Middle frontal gyrus (tissue), 1 donor: ENCODE measurements around the gene PPP4R1.

Experiments used
- DNase-seq: peaks from one replicate; pipeline ENCODE4 v3.0.0-alpha.2; 2015; ENCODE audit warnings: low spot score; ENCODE audit errors: extremely low spot score

The PPP4R1 gene

GRCh38 chr18:9596843-9597526 is 17.4 kb downstream of the PPP4R1 start:
- no peak for DNase-seq

DNA sequence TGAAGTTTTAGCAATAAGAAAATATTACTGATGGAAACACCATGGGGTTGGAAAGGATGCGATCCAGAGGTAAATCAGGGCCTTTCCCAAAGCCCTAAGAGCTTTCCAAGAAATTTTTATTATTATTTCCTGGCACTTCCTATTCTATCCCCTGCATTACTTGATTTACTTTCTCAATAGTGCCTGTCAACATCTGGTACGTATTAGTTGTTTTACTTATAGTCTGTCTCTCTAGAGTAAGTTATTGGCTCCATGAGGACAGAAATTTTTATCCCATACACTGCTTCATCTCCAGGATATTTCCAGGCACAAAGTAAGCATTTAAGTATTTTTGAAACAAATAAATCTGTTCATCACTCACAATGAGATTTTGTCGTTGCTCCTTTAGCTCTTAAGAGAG is 18.1 kb downstream of the PPP4R1 start:
- DNase-seq, result no peak

DNA sequence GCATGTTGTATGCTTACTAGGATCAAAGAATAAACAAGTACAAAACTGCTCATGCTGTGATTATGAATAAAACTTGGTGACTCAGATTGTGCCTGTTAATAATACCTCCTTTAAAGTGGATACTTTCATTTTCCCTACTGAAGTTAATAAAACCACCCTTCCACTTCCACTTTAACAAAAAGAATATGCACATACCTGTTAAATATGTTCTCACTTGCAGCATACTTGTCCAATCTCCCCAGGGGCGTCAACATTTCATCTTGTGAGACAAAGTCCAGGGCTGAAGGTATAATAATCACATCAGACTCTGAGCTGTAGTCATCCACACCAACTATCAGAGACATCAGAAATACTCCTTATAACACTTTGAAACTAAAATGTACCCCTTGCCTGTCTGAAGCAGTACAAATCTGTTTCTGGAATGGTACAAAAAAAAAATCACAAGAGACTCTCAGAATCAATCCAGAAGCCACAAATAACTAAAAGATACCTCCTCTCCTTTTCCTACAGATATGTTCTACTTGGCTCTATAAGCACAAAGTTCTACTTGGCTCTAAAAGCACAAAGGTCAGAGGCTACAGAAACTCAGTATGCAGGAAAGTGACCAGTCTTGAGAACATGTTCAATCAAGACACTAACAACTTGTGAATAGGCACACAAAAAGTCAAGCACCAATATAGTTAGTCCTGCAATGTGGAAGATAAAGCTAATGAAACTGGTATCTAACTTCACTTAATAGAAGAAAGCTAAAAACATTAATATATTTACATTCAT is 19.3 kb downstream of the PPP4R1 start:
- no peak for DNase-seq

DNA sequence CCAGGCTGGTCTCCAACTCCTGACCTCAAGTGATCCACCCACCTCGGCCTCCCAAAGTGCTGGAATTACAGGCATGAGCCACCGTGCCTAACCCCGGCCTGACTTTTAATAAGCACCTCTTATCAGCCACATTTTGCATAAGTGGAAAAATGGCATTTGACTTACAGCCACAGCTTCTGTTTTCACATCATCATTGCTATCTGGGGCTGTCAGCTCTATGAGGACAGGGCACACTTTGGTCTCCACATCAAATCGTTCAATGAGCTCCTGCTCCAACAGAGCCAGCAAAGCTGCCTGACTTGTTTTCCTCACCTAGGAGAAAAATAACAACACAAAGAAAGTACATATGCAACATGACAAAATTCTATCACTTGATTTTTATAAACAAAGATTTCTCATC is 26.4 kb downstream of the PPP4R1 start:
- no peak for DNase-seq

DNA sequence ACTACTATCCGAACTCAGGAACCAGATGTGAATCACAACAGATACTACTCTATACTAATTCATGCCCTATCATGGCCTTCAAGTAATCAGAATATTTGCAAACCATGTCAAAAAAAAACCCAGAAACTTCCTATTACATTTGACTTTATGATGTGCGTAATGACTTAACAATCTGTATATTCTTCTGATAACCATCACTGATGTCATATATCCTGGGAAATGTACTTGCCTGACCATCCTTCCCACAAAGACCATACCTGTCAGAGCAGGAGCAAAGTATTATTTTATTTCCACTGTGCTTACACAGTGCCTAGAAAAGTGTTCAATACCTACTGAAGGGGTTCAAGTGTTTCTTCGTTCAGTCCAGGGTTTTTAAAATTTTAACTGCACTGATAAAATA is 27.5 kb downstream of the PPP4R1 start:
- DNase-seq, result no peak

DNA sequence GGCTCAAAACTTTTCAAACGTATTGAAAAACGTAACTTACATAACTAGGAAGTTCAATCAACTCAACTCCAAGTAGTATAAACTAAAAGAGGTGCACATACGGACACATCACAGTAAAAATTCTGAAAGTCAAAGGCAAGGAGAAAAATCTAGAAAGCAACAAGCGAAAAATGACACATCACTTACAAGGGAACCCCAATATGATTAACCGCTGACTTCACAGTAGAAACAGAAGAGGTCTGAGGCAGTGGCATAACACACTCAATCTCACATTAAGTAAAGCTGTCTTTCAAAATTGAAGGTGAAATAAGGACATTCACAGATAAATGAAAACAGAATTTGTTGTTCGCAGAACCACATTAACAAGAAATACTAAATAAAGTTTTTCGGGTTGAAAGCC is 32.7 kb downstream of the PPP4R1 start:
- no peak for DNase-seq

GRCh38 chr18:9578306-9578705 is 36.1 kb downstream of the PPP4R1 start:
- DNase-seq, result no peak

- DNase-seq, result no peak
Measured at GRCh38 chr18:9577361-9577760, 37.0 kb downstream of the PPP4R1 start.

- peak; percentile 48 for DNase-seq
Measured at GRCh38 chr18:9575558-9575957, 38.8 kb downstream of the PPP4R1 start.

GRCh38 chr18:9574473-9575115 is 39.8 kb downstream of the PPP4R1 start:
- DNase-seq, result no peak

- DNase-seq, result no peak
Measured at GRCh38 chr18:9571546-9571945, 42.8 kb downstream of the PPP4R1 start.

- DNase-seq, result no peak
Measured at GRCh38 chr18:9570255-9570654, 44.1 kb downstream of the PPP4R1 start.

GRCh38 chr18:9569178-9569577 is 45.2 kb downstream of the PPP4R1 start:
- DNase-seq, result no peak

GRCh38 chr18:9568186-9568585 is 46.2 kb downstream of the PPP4R1 start:
- DNase-seq, result no peak

- no peak for DNase-seq
Measured at GRCh38 chr18:9565407-9565806, 49.0 kb downstream of the PPP4R1 start.

- no peak for DNase-seq
Measured at GRCh38 chr18:9563331-9563730, 51.0 kb downstream of the PPP4R1 start.

- DNase-seq, result no peak
Measured at GRCh38 chr18:9562584-9562983, 51.8 kb downstream of the PPP4R1 start.

DNA sequence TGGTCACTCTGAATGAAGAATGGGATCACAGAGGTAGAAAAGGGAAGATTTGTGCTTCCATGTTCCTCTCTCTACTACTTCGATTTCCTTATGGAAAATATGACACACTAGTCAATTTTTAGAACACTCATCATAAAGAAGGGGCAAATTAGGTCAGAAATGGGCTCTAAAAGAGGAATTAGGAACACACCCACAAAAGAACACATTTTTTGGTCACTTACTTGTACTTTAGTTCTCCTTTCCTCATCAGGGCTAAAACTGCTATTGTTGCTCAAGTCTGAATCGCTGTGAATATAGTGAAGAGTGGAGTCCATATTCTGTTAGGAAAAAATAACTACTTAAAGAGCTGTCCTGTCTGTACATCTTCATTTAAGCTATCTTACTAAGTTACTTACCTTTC is 52.6 kb downstream of the PPP4R1 start:
- no peak for DNase-seq

DNA sequence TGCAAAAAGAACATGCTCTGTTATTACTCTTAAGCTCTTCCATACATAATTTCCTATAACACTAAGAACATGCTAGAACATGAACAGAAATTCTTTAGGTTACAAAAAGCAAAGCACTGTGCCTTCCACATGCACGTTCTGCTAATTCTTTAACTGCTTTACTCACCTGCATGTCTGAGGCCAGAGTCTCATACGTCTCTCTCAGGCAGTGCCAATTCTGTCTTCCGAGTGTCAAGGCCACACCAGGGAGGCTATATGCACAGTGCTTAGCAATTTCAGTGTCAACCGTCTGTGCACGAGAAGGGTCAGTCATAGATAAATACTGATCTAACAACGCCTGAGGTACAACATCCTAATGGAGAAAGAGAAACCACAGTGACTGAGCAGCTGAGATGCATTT is 55.1 kb downstream of the PPP4R1 start:
- DNase-seq, result no peak

- no peak for DNase-seq
Measured at GRCh38 chr18:9558387-9559064, 55.8 kb downstream of the PPP4R1 start.

GRCh38 chr18:9557250-9557943 is 57.0 kb downstream of the PPP4R1 start:
- DNase-seq, result no peak
